ENCODE measurements around the gene EHD3.

Gene EHD3

DNA sequence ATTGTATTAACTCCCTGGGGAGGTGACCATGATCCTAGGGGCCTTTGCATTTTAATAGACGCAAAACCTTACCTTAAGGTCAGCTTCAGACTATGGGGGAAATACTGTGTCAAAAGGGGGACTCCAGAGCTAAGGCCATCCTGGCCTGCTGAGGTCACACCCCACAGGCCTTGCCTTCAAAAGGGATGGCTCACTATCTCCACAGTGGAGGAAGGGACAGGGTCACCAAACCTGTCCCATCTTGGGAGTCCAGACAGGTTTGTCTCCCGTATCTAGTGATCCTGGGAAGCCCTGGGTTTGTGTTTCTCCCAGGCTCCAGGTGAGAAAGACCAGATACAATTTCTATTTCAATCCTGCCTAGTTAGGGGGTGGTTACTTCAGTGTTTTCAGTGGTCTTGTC lies 41.6 kb upstream of the EHD3 start:
- Histone ChIP-seq H3K27me3 (ENCODE audit: insufficient read depth, low read length, poor library complexity, severe bottlenecking) (no peaks in the 10 kb centered on the region), H4K20me1 (ENCODE audit: insufficient read depth, low read length, poor library complexity, severe bottlenecking) (no peaks in the 10 kb centered on the region), H3K4me1 (ENCODE audit: insufficient read depth, low read length, poor library complexity, severe bottlenecking) (no peaks in the 10 kb centered on the region), H3K79me2 (ENCODE audit: insufficient read depth, low read length) (no peaks in the 10 kb centered on the region), H3K9me2 (replicated peaks; ENCODE audit: low read depth, low read length) (no peaks in the 10 kb centered on the region), H3K36me3 (ENCODE audit: insufficient read depth, low read length) (no peaks in the 10 kb centered on the region), H2AFZ (ENCODE audit: low read length) (no peak overlapping the region), H3K9me3 (ENCODE audit: insufficient read depth, low read depth, low read length) (no peaks in the 10 kb centered on the region), H3F3A (ENCODE audit: low read depth) (no peaks in the 10 kb centered on the region), H3K4me2 (ENCODE audit: low read depth, low read length, poor library complexity, severe bottlenecking) (no peak overlapping the region), H3K9ac (ENCODE audit: low read depth, low read length, poor library complexity, severe bottlenecking) (no peak overlapping the region), H3K4me3 (ENCODE audit: low read length, poor library complexity, severe bottlenecking) (no peak overlapping the region)
- TF ChIP-seq EZH2phosphoT487 (IDR thresholded peaks at IDR 0.05; ENCODE audit: borderline replicate concordance) = no peak
- TF ChIP-seq, protein P1, sequence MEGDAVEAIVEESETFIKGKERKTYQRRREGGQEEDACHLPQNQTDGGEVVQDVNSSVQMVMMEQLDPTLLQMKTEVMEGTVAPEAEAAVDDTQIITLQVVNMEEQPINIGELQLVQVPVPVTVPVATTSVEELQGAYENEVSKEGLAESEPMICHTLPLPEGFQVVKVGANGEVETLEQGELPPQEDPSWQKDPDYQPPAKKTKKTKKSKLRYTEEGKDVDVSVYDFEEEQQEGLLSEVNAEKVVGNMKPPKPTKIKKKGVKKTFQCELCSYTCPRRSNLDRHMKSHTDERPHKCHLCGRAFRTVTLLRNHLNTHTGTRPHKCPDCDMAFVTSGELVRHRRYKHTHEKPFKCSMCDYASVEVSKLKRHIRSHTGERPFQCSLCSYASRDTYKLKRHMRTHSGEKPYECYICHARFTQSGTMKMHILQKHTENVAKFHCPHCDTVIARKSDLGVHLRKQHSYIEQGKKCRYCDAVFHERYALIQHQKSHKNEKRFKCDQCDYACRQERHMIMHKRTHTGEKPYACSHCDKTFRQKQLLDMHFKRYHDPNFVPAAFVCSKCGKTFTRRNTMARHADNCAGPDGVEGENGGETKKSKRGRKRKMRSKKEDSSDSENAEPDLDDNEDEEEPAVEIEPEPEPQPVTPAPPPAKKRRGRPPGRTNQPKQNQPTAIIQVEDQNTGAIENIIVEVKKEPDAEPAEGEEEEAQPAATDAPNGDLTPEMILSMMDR (conservative IDR thresholded peaks at IDR 0.05; ENCODE audit: low read length) = no peak

DNA sequence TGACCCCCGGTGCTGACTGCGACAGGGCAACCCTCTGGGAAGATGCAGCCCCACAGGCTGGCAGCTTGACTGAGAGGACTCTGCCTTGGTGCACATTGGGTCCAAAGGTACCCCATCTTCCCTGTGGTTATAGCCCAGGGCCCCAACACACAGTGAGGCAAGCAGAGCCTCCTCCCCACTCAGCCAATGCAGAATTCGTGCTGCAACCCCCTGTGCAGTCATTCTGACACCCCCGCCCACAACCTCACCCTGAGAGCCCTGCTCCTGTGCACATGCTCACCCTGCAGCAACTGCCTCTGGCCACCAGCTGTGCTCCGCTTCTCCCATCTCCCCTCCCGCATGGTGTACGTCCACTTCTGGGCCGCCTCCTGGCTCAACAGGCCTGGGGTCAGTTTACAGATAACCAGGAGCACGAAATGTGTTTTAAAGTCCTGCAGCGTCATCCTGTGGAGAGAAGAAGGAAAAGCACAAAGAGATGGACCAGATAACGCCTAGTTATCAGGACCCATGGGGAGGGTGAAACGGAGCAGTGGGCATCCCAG lies 41.0 kb upstream of the EHD3 start:
- no peaks in the 10 kb centered on the region for H3K36me3 ChIP-seq (ENCODE audit: insufficient read depth, low read length)
- H3F3A ChIP-seq (ENCODE audit: low read depth) = no peaks in the 10 kb centered on the region
- TF ChIP-seq, protein P1 (conservative IDR thresholded peaks at IDR 0.05; ENCODE audit: low read length) = no peak
- TF ChIP-seq EZH2phosphoT487 (IDR thresholded peaks at IDR 0.05; ENCODE audit: borderline replicate concordance) = no peak
- no peaks in the 10 kb centered on the region for H3K79me2 ChIP-seq (ENCODE audit: insufficient read depth, low read length)
- H4K20me1 ChIP-seq (ENCODE audit: insufficient read depth, low read length, poor library complexity, severe bottlenecking) = no peaks in the 10 kb centered on the region
- no peak overlapping the region for H3K9ac ChIP-seq (ENCODE audit: low read depth, low read length, poor library complexity, severe bottlenecking)
- no peaks in the 10 kb centered on the region for H3K9me2 ChIP-seq (replicated peaks; ENCODE audit: low read depth, low read length)
- no peak overlapping the region for H3K4me2 ChIP-seq (ENCODE audit: low read depth, low read length, poor library complexity, severe bottlenecking)
- no peaks in the 10 kb centered on the region for H3K4me1 ChIP-seq (ENCODE audit: insufficient read depth, low read length, poor library complexity, severe bottlenecking)
- no peak overlapping the region for H3K4me3 ChIP-seq (ENCODE audit: low read length, poor library complexity, severe bottlenecking)
- H2AFZ ChIP-seq (ENCODE audit: low read length) = no peak overlapping the region
- H3K27me3 ChIP-seq (ENCODE audit: insufficient read depth, low read length, poor library complexity, severe bottlenecking) = no peaks in the 10 kb centered on the region
- no peaks in the 10 kb centered on the region for H3K9me3 ChIP-seq (ENCODE audit: insufficient read depth, low read depth, low read length)

DNA sequence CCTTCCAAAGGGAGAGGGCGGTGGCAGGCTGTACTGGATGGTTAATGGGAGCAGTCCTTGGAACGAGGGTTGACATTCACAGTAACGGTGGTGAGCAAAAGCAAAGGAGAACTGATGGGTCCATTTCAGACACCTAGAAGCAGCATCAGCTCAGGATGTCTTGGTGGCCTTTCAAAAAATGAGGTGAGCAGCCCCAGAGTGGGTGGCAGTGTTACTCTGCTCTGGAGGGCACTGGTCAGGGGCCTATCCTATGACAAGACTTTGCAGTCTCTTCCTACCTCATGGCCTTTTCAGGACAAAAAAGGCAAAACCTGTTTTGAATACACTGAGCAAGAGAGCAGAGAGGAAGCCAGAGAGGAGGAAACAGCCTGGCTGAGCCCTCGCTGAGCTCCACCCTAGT lies 40.1 kb upstream of the EHD3 start:
- Histone ChIP-seq H3K27me3 (ENCODE audit: insufficient read depth, low read length, poor library complexity, severe bottlenecking) (no peaks in the 10 kb centered on the region), H3K4me3 (ENCODE audit: low read length, poor library complexity, severe bottlenecking) (no peak overlapping the region), H3K9ac (ENCODE audit: low read depth, low read length, poor library complexity, severe bottlenecking) (no peak overlapping the region), H4K20me1 (ENCODE audit: insufficient read depth, low read length, poor library complexity, severe bottlenecking) (no peaks in the 10 kb centered on the region), H2AFZ (ENCODE audit: low read length) (no peak overlapping the region), H3K79me2 (ENCODE audit: insufficient read depth, low read length) (no peaks in the 10 kb centered on the region), H3K9me2 (replicated peaks; ENCODE audit: low read depth, low read length) (no peaks in the 10 kb centered on the region), H3K4me1 (ENCODE audit: insufficient read depth, low read length, poor library complexity, severe bottlenecking) (no peaks in the 10 kb centered on the region), H3F3A (ENCODE audit: low read depth) (no peaks in the 10 kb centered on the region), H3K9me3 (ENCODE audit: insufficient read depth, low read depth, low read length) (no peaks in the 10 kb centered on the region), H3K4me2 (ENCODE audit: low read depth, low read length, poor library complexity, severe bottlenecking) (no peak overlapping the region), H3K36me3 (ENCODE audit: insufficient read depth, low read length) (no peaks in the 10 kb centered on the region)
- TF ChIP-seq EZH2phosphoT487 (IDR thresholded peaks at IDR 0.05; ENCODE audit: borderline replicate concordance) = no peak
- TF ChIP-seq, protein P1 (conservative IDR thresholded peaks at IDR 0.05; ENCODE audit: low read length) = no peak

Measured in Loucy (cell line).